ENCODE measurements around the gene CPLX3. TPM values are rescaled to one million over a fixed set of nuclear protein-coding genes. Genes with fewer than 3 reads are reported as not detected.

CPLX3 gene
- total and polyA plus RNA-seq, 10 of the 15 experiments (the other 5 are each of a cell fraction or from before 2014, with no cell fraction given), result 0.02 to 0.04 TPM; not detected in 8

DNA sequence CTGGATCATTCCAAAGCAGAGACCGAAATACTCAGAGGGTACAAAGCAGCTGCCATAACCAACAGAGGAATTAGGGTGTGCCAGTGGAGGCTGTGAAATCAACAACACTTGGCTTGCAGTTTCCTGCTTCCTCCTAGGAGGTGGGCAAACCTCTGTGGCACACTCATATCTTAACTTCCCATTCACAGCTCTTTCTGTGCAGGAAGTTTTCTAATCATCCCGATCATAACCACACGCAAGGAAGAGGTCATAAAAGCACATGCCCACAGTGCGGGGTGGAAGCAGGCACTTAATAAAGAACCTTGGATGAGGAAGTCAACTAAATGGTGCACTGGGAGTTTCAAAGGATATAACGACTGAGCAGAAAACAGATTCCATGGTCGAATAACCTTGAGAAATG is 41.6 kb downstream of the CPLX3 start:
- DNase-seq (ENCODE audit: low read depth, low spot score) (no peak), FAIRE-seq (no peak), ATAC-seq (no peak)
- no peak overlapping the region for H3K9ac ChIP-seq (ENCODE audit: control insufficient read depth, insufficient read depth, low read length)
- ChIA-PET CTCF (interaction anchor here (0.6 to 11.2 kb wide), 4 partner anchors 10 to 87 kb away, joined by 3 to 129 read pairs (median 5); no protein-coding TSS in a partner anchor), RAD21 (ENCODE audit: unreplicated experiment) (interaction anchor here (0.7 to 4.8 kb wide), 6 partner anchors 8 to 97 kb away, joined by 3 to 57 read pairs (median 4); no protein-coding TSS in a partner anchor), POLR2A (interaction anchor here (0.5 to 5.2 kb wide), 3 partner anchors 9 to 25 kb away, joined by 3 to 80 read pairs (median 5); partner anchors contain the start of gene ULK3), SMC1A (ENCODE audit: uncharacterized antibody, unreplicated experiment) (interaction anchor here (0.9 to 6.5 kb wide), 5 partner anchors 10 to 38 kb away, joined by 4 to 120 read pairs (median 52); partner anchors contain the start of gene FAM219B)
- 9% methylated on average over 6 of the region's 6 CpGs for WGBS (ENCODE audit: insufficient coverage, insufficient replicate concordance, low lambda C conversion rate, missing lambda C conversion rate)
- BruUV-seq (replicated peaks), result no TSS peak
- peaks cover 78% of the 10 kb centered on the region for H3K79me2 ChIP-seq (ENCODE audit: control insufficient read depth, insufficient read depth, low read length)
- H3K4me2 ChIP-seq (ENCODE audit: control insufficient read depth, insufficient read depth), result peak overlapping the region; percentile 74
- TF ChIP-seq ASH2L (IDR thresholded peaks at IDR 0.05; ENCODE audit: borderline replicate concordance, low read depth), result no peak
- no peak for TF ChIP-seq ZBTB11 (CRISPR knock-in tag; IDR thresholded peaks at IDR 0.05)
- TF ChIP-seq SREBF1 (IDR thresholded peaks at IDR 0.05; ENCODE audit: low read length), result no peak
- no peak for TF ChIP-seq MXI1 (IDR thresholded peaks at IDR 0.05; ENCODE audit: low read depth, low read length)
- TF ChIP-seq SPI1 (IDR thresholded peaks at IDR 0.05; ENCODE audit: borderline replicate concordance, insufficient read depth, low read depth, low read length), result no peak; the same call in 1 of the 2 replicates
- no peak for TF ChIP-seq SMC3 (IDR thresholded peaks at IDR 0.05; ENCODE audit: borderline replicate concordance, low read length)
- TF ChIP-seq, protein P1, sequence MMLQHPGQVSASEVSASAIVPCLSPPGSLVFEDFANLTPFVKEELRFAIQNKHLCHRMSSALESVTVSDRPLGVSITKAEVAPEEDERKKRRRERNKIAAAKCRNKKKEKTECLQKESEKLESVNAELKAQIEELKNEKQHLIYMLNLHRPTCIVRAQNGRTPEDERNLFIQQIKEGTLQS (IDR thresholded peaks at IDR 0.05; ENCODE audit: borderline replicate concordance, extremely low read depth, low read depth, low read length), result no peak
- TF ChIP-seq ETV6 (conservative IDR thresholded peaks at IDR 0.05 in 1 of 2, IDR thresholded peaks at IDR 0.05 in 1 of 2; ENCODE audit: borderline replicate concordance in 1 of 2, low read depth in 1 of 2), result peak in 1 of 2 experiments; percentile 71; a peak in 1 of 4 replicates
- TF ChIP-seq IKZF1 (conservative IDR thresholded peaks at IDR 0.05), result peak; percentile 45; the same call in 1 of the 2 replicates
- no peak for TF ChIP-seq WRNIP1 (IDR thresholded peaks at IDR 0.05; ENCODE audit: borderline replicate concordance, low read depth, low read length)
- no peak for TF ChIP-seq NFYA (IDR thresholded peaks at IDR 0.05; ENCODE audit: borderline replicate concordance, low read depth, low read length)
- TF ChIP-seq IKZF2 (IDR thresholded peaks at IDR 0.05), result peak; percentile 12 to 32; a peak in 1 of 4 replicates
- TF ChIP-seq YBX1 (IDR thresholded peaks at IDR 0.05), result no peak
- TF ChIP-seq RUNX3 (IDR thresholded peaks at IDR 0.05; ENCODE audit: low read length), result peak; percentile 36
- TF ChIP-seq NFXL1 (IDR thresholded peaks at IDR 0.05; ENCODE audit: borderline replicate concordance), result no peak
- 0 out of 2 replicates have a peak, but pooled peaks have one; percentile 30 for TF ChIP-seq EED (IDR thresholded peaks at IDR 0.05; ENCODE audit: low read depth)
- intact Hi-C loops (cut with micrococcal nuclease; ENCODE audit: unreplicated experiment), result no loop called here
- no peak overlapping the region for H2AFZ ChIP-seq (ENCODE audit: control insufficient read depth, low read depth, low read length)
- in situ Hi-C loops (cut with MboI), result no loop called here
- peak overlapping the region; percentile 51 for H3K27ac ChIP-seq (ENCODE audit: control insufficient read depth, insufficient read depth)
- H3K9me3 ChIP-seq (replicated peaks; ENCODE audit: control insufficient read depth, insufficient read depth, low read length), result peaks cover 12% of the 10 kb centered on the region
- no peaks in the 10 kb centered on the region for H4K20me1 ChIP-seq (ENCODE audit: control insufficient read depth, insufficient read depth)
- peaks cover 2 to 19% of the 10 kb centered on the region in 2 experiments; a peak in 3 of 4 replicates for H3K36me3 ChIP-seq (ENCODE audit: control insufficient read depth in 2 of 2, insufficient read depth in 2 of 2, low read length in 1 of 2)
- peak overlapping the region; percentile 53 for H3K4me3 ChIP-seq
- peaks cover 34% of the 10 kb centered on the region for H3K4me1 ChIP-seq (ENCODE audit: control insufficient read depth, insufficient read depth, low read length)
- H3K27me3 ChIP-seq (replicated peaks in 1 of 2; ENCODE audit: control insufficient read depth in 2 of 2, insufficient read depth in 2 of 2, low read length in 1 of 2), result no peaks in the 10 kb centered on the region

All from GM12878 (cell line).